CD14-positive monocyte (primary cell): ENCODE results near the gene GZMA. TPM values are rescaled to one million over a fixed set of nuclear protein-coding genes. Genes with fewer than 3 reads are reported as not detected.

Experiments
- DNase-seq, 3 donors: peaks; one replicate each; pipeline ENCODE4 v3.0.0-alpha.2; 2011 to 2022
- H2AFZ ChIP-seq: 2 replicates; pipeline ENCODE4 v1.6.0; 2012; ENCODE audit warnings: mild to moderate bottlenecking, low read depth, low read length, inconsistent platforms; ENCODE audit not compliant: insufficient read depth, poor library complexity, severe bottlenecking
- H3K27ac ChIP-seq, 2 donors: 1 replicate in 1 of 2; 2 replicates in 1 of 2; pipeline ENCODE4 v1.5.1; 2012 to 2013; ENCODE audit warnings: low read length in 2 of 2, control low read depth in 1 of 2, inconsistent platforms in 1 of 2, low read depth in 1 of 2, mild to moderate bottlenecking in 1 of 2
- H3K27me3 ChIP-seq, 2 donors: one replicate each; pipeline versions ENCODE4 v1.6.0 to v1.6.1; 2011 to 2013; ENCODE audit warnings: low read length in 2 of 2; ENCODE audit not compliant: control insufficient read depth in 2 of 2, insufficient read depth in 2 of 2
- H3K36me3 ChIP-seq, 2 donors: replicated peaks in 1 of 2; 1 replicate in 1 of 2; 2 replicates in 1 of 2; pipeline versions ENCODE4 v1.5.1 to v1.6.1; 2012 to 2013; ENCODE audit warnings: low read length in 2 of 2, control low read depth in 1 of 2, inconsistent platforms in 1 of 2, mild to moderate bottlenecking in 1 of 2; ENCODE audit not compliant: insufficient read depth in 2 of 2, control insufficient read depth in 1 of 2
- H3K4me1 ChIP-seq, 2 donors: 1 replicate in 1 of 2; 2 replicates in 1 of 2; pipeline versions ENCODE4 v1.5.1 to v1.6.1; 2012 to 2013; ENCODE audit warnings: low read length in 2 of 2, control low read depth in 1 of 2, inconsistent platforms in 1 of 2, mild to moderate bottlenecking in 1 of 2, moderate library complexity in 1 of 2; ENCODE audit not compliant: insufficient read depth in 2 of 2, control insufficient read depth in 1 of 2
- H3K4me2 ChIP-seq: replicated peaks from 2 replicates; pipeline ENCODE3; 2012; ENCODE audit warnings: low read length, moderate library complexity, mild to moderate bottlenecking; ENCODE audit not compliant: poor library complexity, severe bottlenecking; ENCODE audit errors: extremely low read depth
- H3K4me3 ChIP-seq, 3 experiments: fragments of 200-600 bp in 1 of 3; sonication (generic) in 1 of 3; replicated peaks in 1 of 3; 1 replicate in 2 of 3; 2 replicates in 1 of 3; pipeline ENCODE4 v1.5.1; 2011 to 2013; ENCODE audit warnings: low read length in 3 of 3, mild to moderate bottlenecking in 3 of 3, control low read depth in 2 of 3, low read depth in 2 of 3, inconsistent platforms in 1 of 3, moderate library complexity in 1 of 3
- H3K79me2 ChIP-seq: 2 replicates; pipeline ENCODE4 v1.6.0; 2012; ENCODE audit warnings: mild to moderate bottlenecking, control low read depth, inconsistent platforms, low read length, moderate library complexity; ENCODE audit not compliant: insufficient read depth
- H3K9ac ChIP-seq: 2 replicates; pipeline ENCODE4 v1.6.0; 2017; ENCODE audit warnings: low read length, mild to moderate bottlenecking; ENCODE audit not compliant: insufficient read depth, poor library complexity, severe bottlenecking
- H3K9me3 ChIP-seq, 2 donors: replicated peaks in 1 of 2; 1 replicate in 1 of 2; 2 replicates in 1 of 2; pipeline versions ENCODE4 v1.5.1 to v1.6.1; 2012 to 2013; ENCODE audit warnings: low read length in 2 of 2, control low read depth in 1 of 2; ENCODE audit not compliant: control insufficient read depth in 1 of 2, insufficient read depth in 1 of 2
- H4K20me1 ChIP-seq: 2 replicates; pipeline ENCODE4 v1.6.0; 2012; ENCODE audit warnings: mild to moderate bottlenecking, low read length, control low read depth, moderate library complexity; ENCODE audit not compliant: insufficient read depth
- H3K27ac Mint-ChIP-seq, 7 donors: one replicate each; pipeline ENCODE4 v1.8.0; 2020; ENCODE audit warnings: mild to moderate bottlenecking in 7 of 7, mixed read lengths in 7 of 7, moderate library complexity in 6 of 7, inconsistent platforms in 2 of 7
- H3K27me3 Mint-ChIP-seq, 3 donors: one replicate each; pipeline ENCODE4 v1.8.0; 2021 to 2022; ENCODE audit warnings: low read depth in 3 of 3, mild to moderate bottlenecking in 3 of 3, mixed read lengths in 3 of 3, moderate library complexity in 3 of 3, inconsistent platforms in 1 of 3
- H3K36me3 Mint-ChIP-seq, 2 donors: one replicate each; pipeline ENCODE4 v1.8.0; 2020; ENCODE audit warnings: mixed read lengths in 2 of 2, inconsistent platforms in 1 of 2, mild to moderate bottlenecking in 1 of 2
- H3K4me1 Mint-ChIP-seq: one replicate; pipeline ENCODE4 v1.8.0; 2020; ENCODE audit warnings: mild to moderate bottlenecking, mixed read lengths
- H3K4me3 Mint-ChIP-seq, 2 donors: one replicate each; pipeline ENCODE4 v1.8.0; 2020; ENCODE audit warnings: mild to moderate bottlenecking in 2 of 2, mixed read lengths in 2 of 2, moderate library complexity in 1 of 2
- H3K9me3 Mint-ChIP-seq, 7 donors: one replicate each; pipeline ENCODE4 v1.8.0; 2020 to 2022; ENCODE audit warnings: mixed read lengths in 7 of 7, mild to moderate bottlenecking in 6 of 7, moderate library complexity in 6 of 7, inconsistent platforms in 2 of 7
- CTCF ChIP-seq: fragments of 200-600 bp; IDR thresholded peaks from one replicate; pipeline ENCODE4 v1.8.0; 2022; ENCODE audit warnings: antibody characterized with exemption, mild to moderate bottlenecking
- WGBS: methylation state at CpG from one replicate; pipeline ENCODE4 v1.1.5; 2013; ENCODE audit warnings: missing lambda C conversion rate; ENCODE audit not compliant: insufficient coverage; 5-methylcytosine and 5-hydroxymethylcytosine counted together
- intact Hi-C, 2 donors: fragments of 100-400 bp; cut with micrococcal nuclease; formaldehyde crosslinking; loops; one replicate each; pipeline versions ENCODE4 v1.15.0 to v1.15.1; 2023
- polyA plus RNA-seq, 3 donors: library from polyadenylated mRNA; depleted of rRNA in 1 of 3; unstranded in 2 of 3; stranded (reverse) in 1 of 3; fragments of 300-500 nt in 2 of 3; fragments of >200 nt in 1 of 3; fragmentation: Illumina TruSeq in 2 of 3; gene quantifications; 1 replicate in 2 of 3; 2 replicates in 1 of 3; pipeline ENCODE4 v1.2.3, GENCODE V29; 2012 to 2021

The GZMA gene
- polyA plus RNA-seq, 3 donors, result 2.3 to 2.6 TPM; not detected in 1

- no peaks in the 10 kb centered on the region for H3K4me1 ChIP-seq
- H3K9me3 ChIP-seq, result no peaks in the 10 kb centered on the region
- H3K4me2 ChIP-seq, result no peak overlapping the region
- Mint-ChIP-seq H3K9me3 (peaks cover 0 to 3% (median 0%) of the 10 kb centered on the region in 7 donors), H3K4me3 (no peak overlapping the region), H3K27ac (no peak overlapping the region), H3K27me3 (peaks cover 0 to 1% (median 1%) of the 10 kb centered on the region in 3 donors), H3K36me3 (no peaks in the 10 kb centered on the region), H3K4me1 (no peaks in the 10 kb centered on the region)
- no peaks in the 10 kb centered on the region for H3K27me3 ChIP-seq
- H4K20me1 ChIP-seq, result no peaks in the 10 kb centered on the region
- no peak overlapping the region for H3K27ac ChIP-seq
- H3K36me3 ChIP-seq, result no peaks in the 10 kb centered on the region
- H2AFZ ChIP-seq, result no peak overlapping the region
- intact Hi-C loops, result no loop called here
- no peak for DNase-seq
- H3K4me3 ChIP-seq, result no peak overlapping the region
- H3K79me2 ChIP-seq, result no peaks in the 10 kb centered on the region
- H3K9ac ChIP-seq, result no peak overlapping the region
- WGBS, result no CpG with 5 or more reads among the region's 9 CpGs
- TF ChIP-seq CTCF, result no peak
These were observed 40.2 kb upstream of the GZMA start for GRCh38 chr5:55062039-55062779.

- 14% methylated on average over 2 of the region's 5 CpGs for WGBS
- no peaks in the 10 kb centered on the region for H3K27me3 ChIP-seq
- no peaks in the 10 kb centered on the region for H3K36me3 Mint-ChIP-seq
- no peaks in the 10 kb centered on the region for H3K9me3 ChIP-seq
- H3K9me3 Mint-ChIP-seq, result peaks cover 0 to 3% (median 0%) of the 10 kb centered on the region in 7 donors
- no peak overlapping the region for H3K4me3 ChIP-seq
- no peaks in the 10 kb centered on the region for H3K4me1 Mint-ChIP-seq
- H4K20me1 ChIP-seq, result no peaks in the 10 kb centered on the region
- H3K4me2 ChIP-seq, result no peak overlapping the region
- no peak overlapping the region for H3K27ac ChIP-seq
- H3K27ac Mint-ChIP-seq, result no peak overlapping the region
- H3K4me1 ChIP-seq, result no peaks in the 10 kb centered on the region
- no peaks in the 10 kb centered on the region for H3K79me2 ChIP-seq
- no peaks in the 10 kb centered on the region for H3K36me3 ChIP-seq
- H3K27me3 Mint-ChIP-seq, result peaks cover 0 to 1% (median 1%) of the 10 kb centered on the region in 3 donors
- no peak overlapping the region for H3K9ac ChIP-seq
- DNase-seq, result no peak
- no peak overlapping the region for H2AFZ ChIP-seq
- intact Hi-C loops, result no loop called here
- H3K4me3 Mint-ChIP-seq, result no peak overlapping the region
- TF ChIP-seq CTCF, result no peak
These were observed 39.1 kb upstream of the GZMA start for GRCh38 chr5:55063220-55063863.
